ENCODE data around the gene C4B.
"Not testable (repeated sequence)": the region's sequence is repeated elsewhere in the genome, so short reads cannot be mapped to it uniquely, and the experiment has no call there.

- not testable (repeated sequence) for TF ChIP-seq DDX20 (tag; IDR thresholded peaks at IDR 0.05; ENCODE audit: low read depth); ZNF449 (CRISPR knock-in tag; IDR thresholded peaks at IDR 0.05)
Measured at GRCh38 chr6:32009537-32009936, 5.1 kb upstream of the C4B start.

Measured in K562 (cell line).